ENCODE data around the gene ATG3. TPM values are rescaled to one million over a fixed set of nuclear protein-coding genes. Genes with fewer than 3 reads are reported as not detected.

Gene ATG3
- total and polyA plus RNA-seq, 3 experiments from 2014 or later: 70.5 to 80.4 (median 75.4) TPM

GRCh38 chr3:112560307-112560706 is 1.5 kb downstream of the ATG3 start:
- Histone ChIP-seq H3K27me3 (ENCODE audit: insufficient read depth, low read length, poor library complexity, severe bottlenecking) (no peaks in the 10 kb centered on the region), H3K4me3 (ENCODE audit: low read length) (peak overlapping the region; percentile 95), H3K9me3 (ENCODE audit: low read length) (no peaks in the 10 kb centered on the region), H3K4me1 (ENCODE audit: insufficient read depth, low read length) (peaks cover 31% of the 10 kb centered on the region), H3K36me3 (ENCODE audit: insufficient read depth, low read length) (no peaks in the 10 kb centered on the region), H3K27ac (ENCODE audit: low read depth, low read length) (peak overlapping the region; percentile 97)
- ChIA-PET POLR2A (interaction anchor here (1.0 kb wide), 1 partner anchor 8 kb away, joined by 3 read pairs; no protein-coding TSS in a partner anchor), CTCF (interaction anchor here (0.8 kb wide), 1 partner anchor 419 kb away, joined by 3 read pairs; no protein-coding TSS in a partner anchor)
- H3K9me3 Mint-ChIP-seq: no peaks in the 10 kb centered on the region
- no peak for DNase-seq
- H3K4me3 Mint-ChIP-seq: peak overlapping the region; percentile 93 to 99 (median 98)
- peaks cover 51 to 71% (median 60%) of the 10 kb centered on the region in 3 donors for H3K4me1 Mint-ChIP-seq
- H3K27ac Mint-ChIP-seq: peak overlapping the region in 7 of 8 donors; percentile 53 to 99 (median 95)
- H3K27me3 Mint-ChIP-seq: no peaks in the 10 kb centered on the region
- H3K36me3 Mint-ChIP-seq: peaks cover 4 to 47% (median 9%) of the 10 kb centered on the region in 3 donors

- Histone ChIP-seq H3K4me1 (ENCODE audit: insufficient read depth, low read length) (peaks cover 30% of the 10 kb centered on the region), H3K36me3 (ENCODE audit: insufficient read depth, low read length) (no peaks in the 10 kb centered on the region), H3K27me3 (ENCODE audit: insufficient read depth, low read length, poor library complexity, severe bottlenecking) (no peaks in the 10 kb centered on the region), H3K4me3 (ENCODE audit: low read length) (no peak overlapping the region), H3K27ac (ENCODE audit: low read depth, low read length) (no peak overlapping the region), H3K9me3 (ENCODE audit: low read length) (no peaks in the 10 kb centered on the region)
- H3K27ac Mint-ChIP-seq: peak overlapping the region in 1 of 8 donors; percentile 58
- no peaks in the 10 kb centered on the region for H3K9me3 Mint-ChIP-seq
- H3K4me3 Mint-ChIP-seq: peak overlapping the region in 1 of 7 donors; percentile 34
- POLR2A ChIA-PET: interaction anchor here (0.6 kb wide), 1 partner anchor 192 kb away, joined by 6 read pairs; no protein-coding TSS in a partner anchor
- peaks cover 4 to 42% (median 10%) of the 10 kb centered on the region in 3 donors for H3K36me3 Mint-ChIP-seq
- no peaks in the 10 kb centered on the region for H3K27me3 Mint-ChIP-seq
- DNase-seq: no peak
- CTCF ChIA-PET: no interaction called here
- H3K4me1 Mint-ChIP-seq: peaks cover 56 to 70% (median 67%) of the 10 kb centered on the region in 3 donors
Measured at GRCh38 chr3:112557976-112558375, 3.8 kb downstream of the ATG3 start.

GRCh38 chr3:112555535-112556170 is 6.1 kb downstream of the ATG3 start:
- H3K4me3 ChIP-seq (ENCODE audit: low read length): no peak overlapping the region
- no peaks in the 10 kb centered on the region for H3K9me3 ChIP-seq (ENCODE audit: low read length)
- no peak overlapping the region for H3K27ac ChIP-seq (ENCODE audit: low read depth, low read length)
- Mint-ChIP-seq H3K27me3 (no peaks in the 10 kb centered on the region), H3K4me3 (peak overlapping the region in 5 of 7 donors; percentile 0 to 61 (median 42)), H3K9me3 (no peaks in the 10 kb centered on the region), H3K4me1 (peaks cover 54 to 77% (median 75%) of the 10 kb centered on the region in 3 donors), H3K36me3 (peaks cover 11 to 35% (median 15%) of the 10 kb centered on the region in 3 donors), H3K27ac (peak overlapping the region in 4 of 8 donors; percentile 45 to 78 (median 72))
- CTCF ChIA-PET: interaction anchor here (0.9 kb wide), 1 partner anchor 11 kb away, joined by 3 read pairs; no protein-coding TSS in a partner anchor
- H3K4me1 ChIP-seq (ENCODE audit: insufficient read depth, low read length): peaks cover 30% of the 10 kb centered on the region
- DNase-seq: no peak
- POLR2A ChIA-PET: no interaction called here
- no peaks in the 10 kb centered on the region for H3K27me3 ChIP-seq (ENCODE audit: insufficient read depth, low read length, poor library complexity, severe bottlenecking)
- H3K36me3 ChIP-seq (ENCODE audit: insufficient read depth, low read length): no peaks in the 10 kb centered on the region

- peaks cover 14% of the 10 kb centered on the region for H3K4me1 ChIP-seq (ENCODE audit: insufficient read depth, low read length)
- Mint-ChIP-seq H3K9me3 (no peaks in the 10 kb centered on the region), H3K4me1 (peaks cover 32 to 58% (median 54%) of the 10 kb centered on the region in 3 donors), H3K36me3 (peaks cover 14 to 59% (median 19%) of the 10 kb centered on the region in 3 donors), H3K27ac (peak overlapping the region in 1 of 8 donors; percentile 39), H3K27me3 (no peaks in the 10 kb centered on the region), H3K4me3 (no peak overlapping the region)
- ChIA-PET CTCF (no interaction called here), POLR2A (no interaction called here)
- H3K4me3 ChIP-seq (ENCODE audit: low read length): no peak overlapping the region
- H3K27me3 ChIP-seq (ENCODE audit: insufficient read depth, low read length, poor library complexity, severe bottlenecking): no peaks in the 10 kb centered on the region
- no peak overlapping the region for H3K27ac ChIP-seq (ENCODE audit: low read depth, low read length)
- H3K36me3 ChIP-seq (ENCODE audit: insufficient read depth, low read length): peaks cover 15% of the 10 kb centered on the region
- no peak for DNase-seq
- no peaks in the 10 kb centered on the region for H3K9me3 ChIP-seq (ENCODE audit: low read length)
Measured at GRCh38 chr3:112550859-112551258, 10.9 kb downstream of the ATG3 start.

GRCh38 chr3:112546216-112546759 is 15.5 kb downstream of the ATG3 start:
- H3K4me1 Mint-ChIP-seq: peaks cover 16 to 48% (median 42%) of the 10 kb centered on the region in 3 donors
- Histone ChIP-seq H3K27ac (ENCODE audit: low read depth, low read length) (no peak overlapping the region), H3K27me3 (ENCODE audit: insufficient read depth, low read length, poor library complexity, severe bottlenecking) (no peaks in the 10 kb centered on the region), H3K9me3 (ENCODE audit: low read length) (no peaks in the 10 kb centered on the region), H3K36me3 (ENCODE audit: insufficient read depth, low read length) (peaks cover 23% of the 10 kb centered on the region), H3K4me1 (ENCODE audit: insufficient read depth, low read length) (peaks cover under 1% of the 10 kb centered on the region), H3K4me3 (ENCODE audit: low read length) (no peak overlapping the region)
- ChIA-PET POLR2A (no interaction called here), CTCF (interaction anchor here (1.6 kb wide), 1 partner anchor 435 kb away, joined by 4 read pairs; no protein-coding TSS in a partner anchor)
- no peak for DNase-seq
- H3K27me3 Mint-ChIP-seq: no peaks in the 10 kb centered on the region
- H3K27ac Mint-ChIP-seq: peak overlapping the region in 2 of 8 donors; percentile 20 to 42
- no peaks in the 10 kb centered on the region for H3K9me3 Mint-ChIP-seq
- no peak overlapping the region for H3K4me3 Mint-ChIP-seq
- H3K36me3 Mint-ChIP-seq: peaks cover 4 to 72% (median 20%) of the 10 kb centered on the region in 3 donors

- Mint-ChIP-seq H3K36me3 (peaks cover 5 to 77% (median 17%) of the 10 kb centered on the region in 3 donors), H3K4me1 (peaks cover 8 to 36% (median 17%) of the 10 kb centered on the region in 3 donors), H3K4me3 (no peak overlapping the region), H3K27ac (peak overlapping the region in 4 of 8 donors; percentile 19 to 75 (median 50)), H3K27me3 (no peaks in the 10 kb centered on the region), H3K9me3 (no peaks in the 10 kb centered on the region)
- ChIA-PET CTCF (no interaction called here), POLR2A (no interaction called here)
- Histone ChIP-seq H3K4me1 (ENCODE audit: insufficient read depth, low read length) (no peaks in the 10 kb centered on the region), H3K36me3 (ENCODE audit: insufficient read depth, low read length) (peaks cover 19% of the 10 kb centered on the region), H3K4me3 (ENCODE audit: low read length) (no peak overlapping the region), H3K27ac (ENCODE audit: low read depth, low read length) (no peak overlapping the region), H3K9me3 (ENCODE audit: low read length) (no peaks in the 10 kb centered on the region), H3K27me3 (ENCODE audit: insufficient read depth, low read length, poor library complexity, severe bottlenecking) (no peaks in the 10 kb centered on the region)
- DNase-seq: no peak
Measured at GRCh38 chr3:112539825-112540650, 21.7 kb downstream of the ATG3 start.

- Histone ChIP-seq H3K4me3 (ENCODE audit: low read length) (no peak overlapping the region), H3K9me3 (ENCODE audit: low read length) (no peaks in the 10 kb centered on the region), H3K27me3 (ENCODE audit: insufficient read depth, low read length, poor library complexity, severe bottlenecking) (no peaks in the 10 kb centered on the region), H3K36me3 (ENCODE audit: insufficient read depth, low read length) (peaks cover 42% of the 10 kb centered on the region), H3K27ac (ENCODE audit: low read depth, low read length) (no peak overlapping the region), H3K4me1 (ENCODE audit: insufficient read depth, low read length) (no peaks in the 10 kb centered on the region)
- Mint-ChIP-seq H3K27me3 (no peaks in the 10 kb centered on the region), H3K36me3 (peaks cover 0 to 77% (median 21%) of the 10 kb centered on the region in 3 donors), H3K4me3 (no peak overlapping the region), H3K4me1 (peaks cover 0 to 4% (median 2%) of the 10 kb centered on the region in 3 donors), H3K9me3 (no peaks in the 10 kb centered on the region), H3K27ac (peak overlapping the region in 1 of 8 donors; percentile 9)
- ChIA-PET POLR2A (no interaction called here), CTCF (interaction anchor here (0.6 to 1.3 kb wide), 4 partner anchors 30 to 553 kb away, joined by 3 to 9 read pairs (median 6); partner anchors contain the start of genes ABHD10, ATG3, SLC35A5 and SLC9C1)
- DNase-seq: peak in 1 of 5 donors; percentile 23
Measured at GRCh38 chr3:112531358-112531781, 30.4 kb downstream of the ATG3 start.
